Spleen (tissue), 11 donors: ENCODE results near the gene ZGPAT. TPM values are rescaled to one million over a fixed set of nuclear protein-coding genes. Genes with fewer than 3 reads are reported as not detected.

Experiments used
- DNase-seq: peaks from one replicate; pipeline ENCODE4 v3.0.0-alpha.2; 2020
- H3K27ac ChIP-seq, 8 donors: fragments of 200-600 bp; sonication (generic) in 7 of 8; 1 replicate in 4 of 8; 2 replicates in 4 of 8; pipeline versions ENCODE4 v1.5.0 to v1.8.0; 2016 to 2021; ENCODE audit warnings: inconsistent platforms in 4 of 8, mild to moderate bottlenecking in 4 of 8, moderate library complexity in 1 of 8
- H3K27me3 ChIP-seq, 7 donors: fragments of 200-600 bp; sonication (generic) in 6 of 7; replicated peaks in 1 of 7; 1 replicate in 4 of 7; 2 replicates in 3 of 7; pipeline versions ENCODE4 v1.5.0 to v1.8.0; 2016 to 2021; ENCODE audit warnings: inconsistent platforms in 3 of 7, mild to moderate bottlenecking in 1 of 7
- H3K36me3 ChIP-seq, 6 donors: fragments of 200-600 bp; sonication (generic) in 5 of 6; 1 replicate in 4 of 6; 2 replicates in 2 of 6; pipeline versions ENCODE4 v1.5.0 to v1.8.0; 2016 to 2021; ENCODE audit warnings: inconsistent platforms in 2 of 6
- H3K4me1 ChIP-seq, 6 donors: fragments of 200-600 bp; sonication (generic) in 5 of 6; 1 replicate in 3 of 6; 2 replicates in 3 of 6; pipeline versions ENCODE4 v1.5.0 to v1.8.0; 2016 to 2021; ENCODE audit warnings: inconsistent platforms in 3 of 6
- H3K4me3 ChIP-seq, 8 donors: fragments of 200-600 bp; sonication (generic) in 7 of 8; 1 replicate in 4 of 8; 2 replicates in 4 of 8; pipeline versions ENCODE4 v1.5.0 to v1.8.0; 2016 to 2021; ENCODE audit warnings: inconsistent platforms in 4 of 8, mild to moderate bottlenecking in 4 of 8, moderate library complexity in 2 of 8
- H3K9me3 ChIP-seq, 8 donors: fragments of 200-600 bp; sonication (generic) in 7 of 8; 1 replicate in 4 of 8; 2 replicates in 4 of 8; pipeline versions ENCODE4 v1.5.0 to v1.8.0; 2016 to 2021; ENCODE audit warnings: inconsistent platforms in 4 of 8
- CTCF ChIP-seq, 11 experiments: fragments of 200-600 bp in 7 of 11; fragments of 450-650 bp in 4 of 11; sonication (generic) in 4 of 11; IDR thresholded peaks in 8 of 11; conservative IDR thresholded peaks in 3 of 11; 1 replicate in 7 of 11; 2 replicates in 4 of 11; pipeline versions ENCODE4 v1.4.0 to v1.8.0; 2016 to 2021; ENCODE audit warnings: antibody characterized with exemption in 11 of 11, inconsistent platforms in 4 of 11, mild to moderate bottlenecking in 1 of 11
- POLR2A ChIP-seq, 3 donors: fragments of 450-650 bp; IDR thresholded peaks; one replicate each; pipeline ENCODE4 v1.5.1; 2017; ENCODE audit warnings: antibody characterized with exemption in 3 of 3, mild to moderate bottlenecking in 1 of 3
- POLR2AphosphoS5 ChIP-seq, 3 donors: sonication (generic); formaldehyde crosslinking; IDR thresholded peaks; one replicate each; pipeline ENCODE4 v1.5.1; 2017; ENCODE audit warnings: antibody characterized with exemption in 3 of 3
- WGBS, 5 donors: extraction: QIAGEN DNeasy Blood & Tissue Kit in 3 of 5; methylation state at CpG; one replicate each; pipeline versions ENCODE4 v1.1.5 to v1.1.7; 2013 to 2018; 5-methylcytosine and 5-hydroxymethylcytosine counted together
- intact Hi-C: fragments of 100-400 bp; cut with DNase I; formaldehyde crosslinking; loops from one replicate; pipeline ENCODE4 v1.15.0; 2023; ENCODE audit warnings: low total_unique reads
- polyA plus RNA-seq, 3 donors: library from polyadenylated mRNA; stranded (reverse); fragments of 200-250 nt; gene quantifications; one replicate each; pipeline ENCODE4 v1.2.1, GENCODE V29; 2013
- total RNA-seq, 7 donors: library from RNA; depleted of rRNA in 3 of 7; stranded (reverse); fragments of >200 nt in 3 of 7; fragmentation: NEBNext Ultra II Directional in 4 of 7; extraction: Animal tissue kit (Norgen Biotek cat#: 25700) in 4 of 7; gene quantifications; one replicate each; pipeline versions ENCODE4 v1.1.0 to v1.2.1, GENCODE V29; 2016 to 2021
- donor health status: healthy with polysubstance abuse.
- donor health status: DM: no; HTN: no; CAD: no; lungs with moderate emphysema.
- donor health status: DM: no; HTN: no; CAD: no.
- donor health status: Bipolar disorder and iron deficiency.
- donor health status: healthy.
- donor health status: DM: no; HTN: no; CAD: no.
- donor health status: DM: yes; HTN: yes; CAD: no.

Gene ZGPAT
- total and polyA plus RNA-seq, 10 donors = 23.6 to 72.8 (median 38.2) TPM

- WGBS, 5 donors = 82 to 95% (median 92%) methylated on average over 20 to 26 of the region's 26 CpGs
- TF ChIP-seq POLR2A (IDR thresholded peaks at IDR 0.05) (no peak), CTCF (IDR thresholded peaks at IDR 0.05 in 8 of 11, conservative IDR thresholded peaks at IDR 0.05 in 3 of 11) (no peak), POLR2AphosphoS5 (IDR thresholded peaks at IDR 0.05) (peak in 1 of 3 donors; percentile 13)
Observed at GRCh38 chr20:63745961-63746731, 38.3 kb downstream of the ZGPAT start.

GRCh38 chr20:63746751-63747315, 39.0 kb downstream of the ZGPAT start:
- intact Hi-C loops = no loop called here
- H3K4me1 ChIP-seq = peaks cover under 1 to 70% (median 44%) of the 10 kb centered on the region in 6 donors
- H3K36me3 ChIP-seq = peaks cover 0 to 81% (median 26%) of the 10 kb centered on the region in 6 donors
- H3K27me3 ChIP-seq = no peaks in the 10 kb centered on the region
- H3K4me3 ChIP-seq = no peak overlapping the region
- no peak overlapping the region for H3K27ac ChIP-seq
- no peak for DNase-seq
- 92 to 94% (median 94%) methylated on average over 5 to 47 of the region's 47 CpGs for WGBS, 5 donors
- TF ChIP-seq POLR2A (IDR thresholded peaks at IDR 0.05) (no peak), POLR2AphosphoS5 (IDR thresholded peaks at IDR 0.05) (peak in 1 of 3 donors; percentile 40)
- no peaks in the 10 kb centered on the region for H3K9me3 ChIP-seq

More at GRCh38 chr20:63745961-63746731, 38.3 kb downstream of the ZGPAT start:
- intact Hi-C loops = no loop called here
- Histone ChIP-seq H3K27ac (no peak overlapping the region), H3K4me1 (peaks cover 7 to 72% (median 46%) of the 10 kb centered on the region in 6 donors), H3K4me3 (no peak overlapping the region), H3K27me3 (no peaks in the 10 kb centered on the region), H3K9me3 (no peaks in the 10 kb centered on the region), H3K36me3 (peaks cover 0 to 84% (median 31%) of the 10 kb centered on the region in 6 donors)
- no peak for DNase-seq

- intact Hi-C loops = no loop called here
- Histone ChIP-seq H3K36me3 (peaks cover 0 to 81% (median 22%) of the 10 kb centered on the region in 6 donors), H3K9me3 (no peaks in the 10 kb centered on the region), H3K27ac (peak overlapping the region in 5 of 8 donors; percentile 21 to 78 (median 27)), H3K4me1 (peaks cover 0 to 70% (median 37%) of the 10 kb centered on the region in 6 donors), H3K4me3 (no peak overlapping the region), H3K27me3 (no peaks in the 10 kb centered on the region)
- DNase-seq = no peak
- 59 to 84% (median 71%) methylated on average over 7 to 13 of the region's 13 CpGs for WGBS, 5 donors
- TF ChIP-seq POLR2A (IDR thresholded peaks at IDR 0.05) = no peak
- TF ChIP-seq CTCF (IDR thresholded peaks at IDR 0.05 in 8 of 11, conservative IDR thresholded peaks at IDR 0.05 in 3 of 11) = no peak
- no peak for TF ChIP-seq POLR2AphosphoS5 (IDR thresholded peaks at IDR 0.05)
Observed at GRCh38 chr20:63747622-63748069, 39.8 kb downstream of the ZGPAT start.

- WGBS, 5 donors = 66 to 84% (median 75%) methylated on average over 11 to 20 of the region's 20 CpGs
- TF ChIP-seq POLR2AphosphoS5 (IDR thresholded peaks at IDR 0.05) = peak in 1 of 3 donors; percentile 28
- TF ChIP-seq CTCF (IDR thresholded peaks at IDR 0.05 in 8 of 11, conservative IDR thresholded peaks at IDR 0.05 in 3 of 11) = no peak
Observed at GRCh38 chr20:63748070-63748933, 40.5 kb downstream of the ZGPAT start.

More at GRCh38 chr20:63748070-63748933, 40.5 kb downstream of the ZGPAT start:
- peaks cover 0 to 78% (median 16%) of the 10 kb centered on the region in 6 donors for H3K36me3 ChIP-seq
- H3K9me3 ChIP-seq = no peaks in the 10 kb centered on the region
- DNase-seq = peak; percentile 59
- no peaks in the 10 kb centered on the region for H3K27me3 ChIP-seq
- H3K4me1 ChIP-seq = peaks cover 0 to 68% (median 33%) of the 10 kb centered on the region in 6 donors
- intact Hi-C loops = no loop called here
- H3K4me3 ChIP-seq = no peak overlapping the region
- peak overlapping the region in 5 of 8 donors; percentile 21 to 78 (median 34) for H3K27ac ChIP-seq
